IMR-90 (cell line): ENCODE measurements around the gene TRMT13. TPM values are rescaled to one million over a fixed set of nuclear protein-coding genes. Genes with fewer than 3 reads are reported as not detected.

Experiments
- ATAC-seq: fragments of 200-7000 bp; cut with Tn5 transposase; 2 replicates; pipeline ENCODE4 v1.9.1; 2020; ENCODE audit warnings: low read depth, mild to moderate bottlenecking, moderate library complexity
- BruUV-seq: library from RNA; stranded (reverse); fragments of 400-500 nt; replicated peaks from 2 replicates; lab custom pipeline; 2021; lab: Mats Ljungman, UMichigan
- CTCF ChIA-PET: fragments of 300-600 bp; formaldehyde crosslinking; extraction: SDS; loops from one replicate; lab custom pipeline; 2021; ENCODE audit warnings: antibody characterized with exemption; lab: Yijun Ruan, JAX
- POLR2A ChIA-PET: fragments of 300-600 bp; sonication (Branson Sonifier 250); formaldehyde crosslinking; loops from one replicate; lab custom pipeline; 2022; ENCODE audit warnings: antibody characterized with exemption; ENCODE audit not compliant: unreplicated experiment; lab: Charles Lee
- DNase-seq: peaks from one replicate; pipeline ENCODE4 v3.0.0; 2013
- H2AFZ ChIP-seq: replicated peaks from 2 replicates; pipeline ENCODE3; 2013; ENCODE audit warnings: low read length, mild to moderate bottlenecking; ENCODE audit not compliant: poor library complexity
- H2AK5ac ChIP-seq: 2 replicates; pipeline ENCODE4 v1.6.1; 2013; ENCODE audit warnings: low read depth, low read length, inconsistent platforms
- H2AK9ac ChIP-seq: replicated peaks from 2 replicates; pipeline ENCODE3; 2013; ENCODE audit warnings: mild to moderate bottlenecking, low read depth, low read length, moderate library complexity; ENCODE audit not compliant: poor library complexity
- H2BK120ac ChIP-seq: 2 replicates; pipeline ENCODE4 v1.6.1; 2013; ENCODE audit warnings: low read depth, low read length, inconsistent platforms
- H2BK15ac ChIP-seq: 3 replicates; pipeline ENCODE4 v1.6.1; 2013; ENCODE audit warnings: low read depth, low read length, inconsistent platforms
- H2BK20ac ChIP-seq: 2 replicates; pipeline ENCODE4 v1.6.1; 2013; ENCODE audit warnings: low read depth, mild to moderate bottlenecking, inconsistent platforms, low read length, moderate library complexity
- H2BK5ac ChIP-seq: 2 replicates; pipeline ENCODE4 v1.6.1; 2013; ENCODE audit warnings: mild to moderate bottlenecking, low read depth, low read length, inconsistent platforms; ENCODE audit not compliant: poor library complexity, severe bottlenecking
- H3K14ac ChIP-seq: replicated peaks from 2 replicates; pipeline ENCODE4 v1.6.1; 2013; ENCODE audit warnings: low read depth, low read length, inconsistent platforms
- H3K18ac ChIP-seq: 2 replicates; pipeline ENCODE4 v1.6.1; 2013; ENCODE audit warnings: low read depth, low read length, control low read depth
- H3K23ac ChIP-seq: 2 replicates; pipeline ENCODE4 v1.6.1; 2013; ENCODE audit warnings: low read depth, low read length, inconsistent platforms
- H3K27ac ChIP-seq: 2 replicates; pipeline ENCODE4 v1.5.1; 2013; ENCODE audit warnings: mild to moderate bottlenecking, control low read depth, low read length; ENCODE audit not compliant: insufficient read depth
- H3K27me3 ChIP-seq: 2 replicates; pipeline ENCODE4 v1.6.1; 2013; ENCODE audit warnings: low read length; ENCODE audit not compliant: control insufficient read depth, insufficient read depth
- H3K36me3 ChIP-seq: 2 replicates; pipeline ENCODE4 v1.6.1; 2013; ENCODE audit warnings: low read length, mixed read lengths; ENCODE audit not compliant: control insufficient read depth, insufficient read depth
- H3K4ac ChIP-seq: 2 replicates; pipeline ENCODE4 v1.6.1; 2013; ENCODE audit warnings: low read depth, low read length, inconsistent platforms
- H3K4me1 ChIP-seq: 2 replicates; pipeline ENCODE4 v1.6.1; 2013; ENCODE audit warnings: low read length, mixed read lengths; ENCODE audit not compliant: control insufficient read depth, insufficient read depth
- H3K4me2 ChIP-seq: 2 replicates; pipeline ENCODE4 v1.6.1; 2013; ENCODE audit warnings: low read depth, mild to moderate bottlenecking, control low read depth, low read length, moderate library complexity
- H3K4me3 ChIP-seq: 2 replicates; pipeline ENCODE4 v1.5.1; 2013; ENCODE audit warnings: low read depth, mild to moderate bottlenecking, control low read depth, low read length, moderate library complexity; ENCODE audit not compliant: insufficient read depth
- H3K56ac ChIP-seq: 2 replicates; pipeline ENCODE4 v1.6.1; 2013; ENCODE audit warnings: low read length, inconsistent platforms; ENCODE audit not compliant: insufficient read depth; ENCODE audit errors: extremely low read depth
- H3K79me1 ChIP-seq, 2 experiments: 2 replicates each; pipeline ENCODE4 v1.6.1; 2013; ENCODE audit warnings: low read length in 2 of 2, inconsistent platforms in 1 of 2, low read depth in 1 of 2
- H3K9ac ChIP-seq: 2 replicates; pipeline ENCODE4 v1.6.1; 2013; ENCODE audit warnings: low read depth, low read length, control low read depth
- H3K9me1 ChIP-seq: 2 replicates; pipeline ENCODE4 v1.6.1; 2013; ENCODE audit warnings: low read length, inconsistent platforms; ENCODE audit not compliant: insufficient read depth
- H3K9me3 ChIP-seq: 2 replicates; pipeline ENCODE4 v1.6.1; 2013; ENCODE audit warnings: low read length; ENCODE audit not compliant: control insufficient read depth, insufficient read depth
- H4K20me1 ChIP-seq: 2 replicates; pipeline ENCODE4 v1.6.1; 2013; ENCODE audit warnings: low read length, inconsistent platforms; ENCODE audit not compliant: insufficient read depth
- H4K5ac ChIP-seq: 2 replicates; pipeline ENCODE4 v1.6.1; 2013; ENCODE audit warnings: mild to moderate bottlenecking, low read depth, low read length, control low read depth
- H4K8ac ChIP-seq, 2 experiments: 2 replicates each; pipeline ENCODE4 v1.6.1; 2013; ENCODE audit warnings: low read depth in 2 of 2, low read length in 2 of 2, control low read depth in 1 of 2, inconsistent platforms in 1 of 2
- H4K91ac ChIP-seq: 2 replicates; pipeline ENCODE4 v1.6.1; 2013; ENCODE audit warnings: low read depth, low read length, inconsistent platforms; ENCODE audit not compliant: insufficient read depth
- BHLHE40 ChIP-seq: fragments of 150-350 bp; IDR thresholded peaks from 2 replicates; pipeline ENCODE4 v1.6.1; 2016; ENCODE audit warnings: mild to moderate bottlenecking, low read depth, low read length
- CEBPB ChIP-seq: IDR thresholded peaks from 2 replicates; pipeline ENCODE4 v1.6.1; 2012; ENCODE audit warnings: low read depth, low read length, improper control_type of control experiment
- CTCF ChIP-seq: conservative IDR thresholded peaks from 2 replicates; pipeline ENCODE4 v1.5.1; 2012; ENCODE audit warnings: mild to moderate bottlenecking, low read depth, low read length, improper control_type of control experiment
- ELK1 ChIP-seq: fragments of 150-350 bp; IDR thresholded peaks from 2 replicates; pipeline ENCODE4 v1.6.1; 2016; ENCODE audit warnings: low read depth, mild to moderate bottlenecking, low read length, moderate library complexity, borderline replicate concordance
- FOS ChIP-seq: fragments of 150-350 bp; IDR thresholded peaks from 2 replicates; pipeline ENCODE4 v1.6.1; 2016; ENCODE audit warnings: low read depth, low read length
- MAFK ChIP-seq: IDR thresholded peaks from 2 replicates; pipeline ENCODE4 v1.6.1; 2012; ENCODE audit warnings: low read depth, low read length, improper control_type of control experiment
- NFE2L2 ChIP-seq: fragments of 150-350 bp; IDR thresholded peaks from 2 replicates; pipeline ENCODE4 v1.6.1; 2016; ENCODE audit warnings: low read depth, mild to moderate bottlenecking, low read length
- POLR2A ChIP-seq: IDR thresholded peaks from 2 replicates; pipeline ENCODE4 v1.6.1; 2012; ENCODE audit warnings: mild to moderate bottlenecking, low read depth, low read length
- RCOR1 ChIP-seq: IDR thresholded peaks from 2 replicates; pipeline ENCODE4 v1.6.1; 2012; ENCODE audit warnings: mild to moderate bottlenecking, low read length, improper control_type of control experiment; ENCODE audit not compliant: insufficient replicate concordance
- SMC3 ChIP-seq: fragments of 150-350 bp; IDR thresholded peaks from 2 replicates; pipeline ENCODE4 v1.6.1; 2016; ENCODE audit warnings: low read depth, mild to moderate bottlenecking, antibody characterized with exemption, low read length, moderate library complexity
- USF2 ChIP-seq: fragments of 150-350 bp; IDR thresholded peaks from 2 replicates; pipeline ENCODE4 v1.6.1; 2017; ENCODE audit warnings: mild to moderate bottlenecking, antibody characterized with exemption, low read length, low read depth
- dilution Hi-C: fragments of 300-500 bp; cut with HindIII; formaldehyde crosslinking; loops from one replicate; pipeline ENCODE4 v1.14.3; 2018; ENCODE audit warnings: low sequenced_read_pairs; ENCODE audit not compliant: unreplicated experiment
- in situ Hi-C: fragments of 300-500 bp; cut with MboI; formaldehyde crosslinking; loops from 3 replicates; pipeline ENCODE4 v1.14.3; 2019; ENCODE audit warnings: low sequenced_read_pairs, inconsistent platforms, mixed read lengths
- intact Hi-C: fragments of 100-400 bp; cut with micrococcal nuclease; formaldehyde crosslinking; loops from 2 replicates; pipeline ENCODE4 v1.10.0; 2022
- polyA plus RNA-seq, 3 experiments: library from polyadenylated mRNA; depleted of rRNA; stranded (reverse); fragments of >200 nt; gene quantifications; 2 replicates each; pipeline ENCODE4 v1.2.3, GENCODE V29; 2012; ENCODE audit warnings: low replicate concordance in 1 of 3
- total RNA-seq: library from RNA; depleted of rRNA; stranded (reverse); fragments of >200 nt; gene quantifications from 2 replicates; pipeline ENCODE4 v1.2.3, GENCODE V29; 2012

TRMT13 gene
- total and polyA plus RNA-seq, 2 of the 4 experiments (the other 2 are of a cell fraction) = 5.2 to 7.7 TPM

- Histone ChIP-seq H3K56ac (no peak overlapping the region), H2BK120ac (no peak overlapping the region), H3K23ac (no peak overlapping the region), H2BK20ac (no peak overlapping the region), H3K4me3 (no peak overlapping the region), H3K27me3 (no peaks in the 10 kb centered on the region), H3K79me1 (no peaks in the 10 kb centered on the region), H3K4ac (no peak overlapping the region), H4K5ac (no peak overlapping the region), H3K9ac (no peak overlapping the region), H2BK15ac (no peak overlapping the region), H2AK5ac (no peak overlapping the region), H3K4me1 (no peaks in the 10 kb centered on the region), H3K9me1 (no peaks in the 10 kb centered on the region), H3K36me3 (no peaks in the 10 kb centered on the region), H4K20me1 (no peaks in the 10 kb centered on the region), H4K8ac (no peak overlapping the region), H3K9me3 (no peaks in the 10 kb centered on the region), H2AK9ac (no peak overlapping the region), H2AFZ (no peak overlapping the region), H3K18ac (no peak overlapping the region), H3K27ac (no peak overlapping the region), H3K4me2 (no peak overlapping the region), H2BK5ac (no peak overlapping the region), H4K91ac (no peak overlapping the region), H3K14ac (no peak overlapping the region)
- in situ Hi-C loops (no loop called here), intact Hi-C loops (no loop called here), dilution Hi-C loops (no loop called here)
- DNase-seq (no peak), ATAC-seq (no peak)
- no peak for TF ChIP-seq CEBPB
- TF ChIP-seq USF2 = no peak
- TF ChIP-seq MAFK = no peak
- TF ChIP-seq POLR2A = no peak
- no peak for TF ChIP-seq FOS
- no peak for TF ChIP-seq CTCF
- no peak for TF ChIP-seq BHLHE40
- no peak for TF ChIP-seq RCOR1
- no peak for TF ChIP-seq SMC3
- no peak for TF ChIP-seq NFE2L2
- TF ChIP-seq ELK1 = no peak
- no TSS peak for BruUV-seq
- ChIA-PET CTCF (no interaction called here), POLR2A (no interaction called here)
Measured at GRCh38 chr1:100162881-100163280, 29.9 kb downstream of the TRMT13 start.
